Hepatocyte (in vitro differentiated cells): ENCODE results near the gene FOXN3.

Source experiments
- EZH2 ChIP-seq: fragments of 200-600 bp; sonication (generic); IDR thresholded peaks from 2 replicates; pipeline ENCODE4 v1.6.1; 2016; ENCODE audit warnings: antibody characterized with exemption, mild to moderate bottlenecking, borderline replicate concordance
- EZH2phosphoT487 ChIP-seq: fragments of 200-600 bp; sonication (generic); IDR thresholded peaks from one replicate; pipeline ENCODE4 v1.6.1; 2018; ENCODE audit warnings: antibody characterized with exemption, mild to moderate bottlenecking, low read depth, moderate library complexity; ENCODE audit not compliant: unreplicated experiment, severe bottlenecking
- TF ChIP-seq, protein P1 (sequence below): fragments of 200-600 bp; sonication (generic); IDR thresholded peaks from 2 replicates; pipeline ENCODE4 v1.5.1; 2016; ENCODE audit warnings: antibody characterized with exemption, mild to moderate bottlenecking; ENCODE audit not compliant: poor library complexity

DNA sequence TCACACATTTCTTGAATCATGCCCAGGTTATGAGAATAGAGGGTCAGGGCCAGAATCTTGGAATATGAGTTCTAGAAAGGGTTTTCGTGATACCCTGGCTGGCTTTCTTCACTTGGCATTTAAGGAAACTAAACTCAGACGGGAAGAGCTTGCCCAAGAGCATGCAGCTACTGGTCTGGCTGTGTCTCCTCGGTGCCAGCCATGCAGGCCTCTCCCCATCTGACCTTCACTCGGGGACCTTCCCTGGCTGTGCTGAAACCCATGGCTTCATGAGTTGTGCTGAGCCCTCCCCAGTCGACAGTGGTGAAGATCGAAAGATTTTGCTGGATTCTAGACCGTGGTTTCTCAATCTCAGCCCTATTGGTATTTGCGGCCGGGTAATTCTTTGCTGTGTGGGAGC, 38.0 kb downstream of the FOXN3 start:
- TF ChIP-seq, protein P1, sequence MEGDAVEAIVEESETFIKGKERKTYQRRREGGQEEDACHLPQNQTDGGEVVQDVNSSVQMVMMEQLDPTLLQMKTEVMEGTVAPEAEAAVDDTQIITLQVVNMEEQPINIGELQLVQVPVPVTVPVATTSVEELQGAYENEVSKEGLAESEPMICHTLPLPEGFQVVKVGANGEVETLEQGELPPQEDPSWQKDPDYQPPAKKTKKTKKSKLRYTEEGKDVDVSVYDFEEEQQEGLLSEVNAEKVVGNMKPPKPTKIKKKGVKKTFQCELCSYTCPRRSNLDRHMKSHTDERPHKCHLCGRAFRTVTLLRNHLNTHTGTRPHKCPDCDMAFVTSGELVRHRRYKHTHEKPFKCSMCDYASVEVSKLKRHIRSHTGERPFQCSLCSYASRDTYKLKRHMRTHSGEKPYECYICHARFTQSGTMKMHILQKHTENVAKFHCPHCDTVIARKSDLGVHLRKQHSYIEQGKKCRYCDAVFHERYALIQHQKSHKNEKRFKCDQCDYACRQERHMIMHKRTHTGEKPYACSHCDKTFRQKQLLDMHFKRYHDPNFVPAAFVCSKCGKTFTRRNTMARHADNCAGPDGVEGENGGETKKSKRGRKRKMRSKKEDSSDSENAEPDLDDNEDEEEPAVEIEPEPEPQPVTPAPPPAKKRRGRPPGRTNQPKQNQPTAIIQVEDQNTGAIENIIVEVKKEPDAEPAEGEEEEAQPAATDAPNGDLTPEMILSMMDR: no peak
- TF ChIP-seq EZH2 (no peak), EZH2phosphoT487 (no peak)
